ENCODE measurements around the gene NBEAL2.
A peak's percentile ranks its signal among the peaks of the same experiment; 100 is the strongest.

NBEAL2 gene

DNA sequence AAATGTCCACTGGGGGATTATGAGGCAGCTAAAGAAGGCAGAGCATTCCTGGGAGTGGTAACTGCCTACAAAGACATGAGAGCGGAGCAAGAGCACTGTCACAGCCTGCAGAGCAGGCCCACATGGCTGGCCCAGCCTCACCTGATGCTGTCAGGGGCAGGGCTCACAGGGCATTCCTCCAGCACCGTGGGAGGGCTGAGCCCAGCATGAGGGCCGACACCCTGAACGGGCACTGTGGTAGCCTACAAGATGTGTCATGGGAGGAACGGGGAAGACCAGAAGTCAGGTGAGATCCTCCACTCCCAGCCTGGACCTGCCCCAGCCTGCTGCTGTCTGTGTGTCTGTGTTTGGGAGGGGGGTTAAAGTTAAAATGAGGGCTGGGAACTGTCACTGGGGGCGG is 33.0 kb upstream of the NBEAL2 start:
- TF ChIP-seq, protein P1, sequence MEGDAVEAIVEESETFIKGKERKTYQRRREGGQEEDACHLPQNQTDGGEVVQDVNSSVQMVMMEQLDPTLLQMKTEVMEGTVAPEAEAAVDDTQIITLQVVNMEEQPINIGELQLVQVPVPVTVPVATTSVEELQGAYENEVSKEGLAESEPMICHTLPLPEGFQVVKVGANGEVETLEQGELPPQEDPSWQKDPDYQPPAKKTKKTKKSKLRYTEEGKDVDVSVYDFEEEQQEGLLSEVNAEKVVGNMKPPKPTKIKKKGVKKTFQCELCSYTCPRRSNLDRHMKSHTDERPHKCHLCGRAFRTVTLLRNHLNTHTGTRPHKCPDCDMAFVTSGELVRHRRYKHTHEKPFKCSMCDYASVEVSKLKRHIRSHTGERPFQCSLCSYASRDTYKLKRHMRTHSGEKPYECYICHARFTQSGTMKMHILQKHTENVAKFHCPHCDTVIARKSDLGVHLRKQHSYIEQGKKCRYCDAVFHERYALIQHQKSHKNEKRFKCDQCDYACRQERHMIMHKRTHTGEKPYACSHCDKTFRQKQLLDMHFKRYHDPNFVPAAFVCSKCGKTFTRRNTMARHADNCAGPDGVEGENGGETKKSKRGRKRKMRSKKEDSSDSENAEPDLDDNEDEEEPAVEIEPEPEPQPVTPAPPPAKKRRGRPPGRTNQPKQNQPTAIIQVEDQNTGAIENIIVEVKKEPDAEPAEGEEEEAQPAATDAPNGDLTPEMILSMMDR (IDR thresholded peaks at IDR 0.05; ENCODE audit: control insufficient read depth, extremely low read depth, insufficient read depth) = no peak
- H3K4me3 ChIP-seq (ENCODE audit: low read depth, low read length) = no peak overlapping the region
- DNase-seq (ENCODE audit: low read depth) = no peak

DNA sequence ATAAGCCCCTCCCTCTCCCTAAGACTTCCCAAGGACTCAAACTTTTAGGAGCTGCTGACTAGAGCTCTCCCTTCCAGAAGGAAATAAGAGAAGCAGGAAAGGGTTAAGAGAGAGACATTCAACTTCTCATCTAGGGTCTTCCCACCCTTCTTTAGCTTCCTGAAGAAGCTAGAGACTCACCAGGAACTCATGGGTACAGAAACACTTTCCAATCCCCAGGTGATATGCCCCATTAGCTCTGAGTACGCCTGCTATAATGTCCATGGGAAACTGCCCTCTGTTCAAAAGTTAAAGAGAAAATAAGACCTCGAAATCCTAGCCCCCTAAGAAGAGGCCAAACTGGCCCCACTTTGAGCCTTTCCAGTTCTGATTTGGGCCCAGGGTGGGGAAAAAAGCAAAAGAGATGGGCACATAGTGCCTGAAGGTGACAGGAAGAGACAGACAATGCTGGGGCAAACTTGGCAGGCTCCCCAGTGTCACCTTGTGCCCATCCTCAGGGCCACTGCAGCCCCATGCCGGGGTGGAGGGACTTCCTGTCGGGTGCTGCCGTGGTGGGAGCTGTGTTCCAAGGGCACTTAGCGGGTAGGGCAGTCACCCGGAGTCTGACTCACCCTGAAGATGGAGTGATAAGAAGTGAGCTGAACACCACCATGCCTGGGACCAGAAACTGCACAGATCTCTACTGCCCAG is 32.5 kb upstream of the NBEAL2 start:
- no peak for DNase-seq (ENCODE audit: low read depth)
- TF ChIP-seq, protein P1 (IDR thresholded peaks at IDR 0.05; ENCODE audit: control insufficient read depth, extremely low read depth, insufficient read depth) = no peak
- no peak overlapping the region for H3K4me3 ChIP-seq (ENCODE audit: low read depth, low read length)

DNA sequence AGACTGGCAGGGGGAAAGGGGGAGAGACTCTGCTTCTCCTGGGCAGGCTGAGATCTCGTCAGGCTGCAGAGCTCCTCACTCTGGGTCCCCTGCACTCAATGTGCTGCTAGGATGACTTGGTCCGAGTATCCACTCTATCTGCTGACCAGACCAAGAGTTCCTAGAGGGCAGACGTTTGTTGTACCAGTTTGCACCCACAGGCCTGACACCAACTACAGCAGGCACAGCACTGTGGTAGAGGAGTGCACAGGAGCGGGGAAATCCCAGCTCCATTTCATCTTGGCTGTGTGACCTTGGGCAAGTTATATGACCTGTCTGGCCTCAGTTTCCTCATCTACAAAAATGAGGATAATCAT is 31.9 kb upstream of the NBEAL2 start:
- H3K4me3 ChIP-seq (ENCODE audit: low read depth, low read length) = no peak overlapping the region
- DNase-seq (ENCODE audit: low read depth) = no peak
- TF ChIP-seq, protein P1 (IDR thresholded peaks at IDR 0.05; ENCODE audit: control insufficient read depth, extremely low read depth, insufficient read depth) = no peak

DNA sequence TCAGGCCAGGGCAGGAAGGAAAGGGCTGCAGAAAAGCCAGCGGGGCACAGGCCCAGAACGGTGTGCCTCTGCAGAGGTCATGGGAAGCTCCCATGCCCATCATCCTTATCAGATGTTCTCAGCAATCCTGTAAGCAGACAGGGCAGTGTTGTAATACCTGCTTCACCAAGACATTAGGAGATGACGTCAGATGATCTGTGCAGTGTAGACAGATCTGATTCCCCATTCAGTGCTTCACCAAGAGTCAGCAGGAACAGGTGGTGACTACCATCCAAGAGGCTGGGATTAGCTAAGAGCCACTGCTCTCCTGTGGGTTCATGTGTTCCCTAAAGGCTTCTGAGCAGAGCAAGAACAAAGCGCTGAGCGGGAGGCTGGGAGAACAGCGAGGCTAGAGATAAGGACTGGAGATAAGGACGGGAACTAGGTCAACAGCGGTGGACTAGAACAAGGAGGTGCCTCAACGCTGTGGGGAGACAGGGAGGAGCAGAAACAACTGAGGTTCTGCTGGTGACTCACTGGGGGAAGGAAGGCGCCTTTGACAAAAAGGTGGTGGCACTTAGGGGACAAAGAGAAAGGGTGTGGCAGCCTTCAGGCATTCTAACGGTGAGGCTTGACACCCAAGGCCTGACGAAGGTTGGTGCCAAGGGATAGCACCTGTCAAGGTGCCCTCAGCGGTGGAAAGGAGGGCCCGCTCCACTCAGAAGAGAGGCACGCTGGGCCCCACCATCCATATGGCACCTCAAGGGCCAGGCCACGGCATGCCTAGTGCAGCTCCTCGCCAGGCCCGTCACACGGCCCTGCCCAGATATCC is 31.3 kb upstream of the NBEAL2 start:
- no peak overlapping the region for H3K4me3 ChIP-seq (ENCODE audit: low read depth, low read length)
- DNase-seq (ENCODE audit: low read depth) = peak; percentile 71
- TF ChIP-seq, protein P1 (IDR thresholded peaks at IDR 0.05; ENCODE audit: control insufficient read depth, extremely low read depth, insufficient read depth) = no peak

DNA sequence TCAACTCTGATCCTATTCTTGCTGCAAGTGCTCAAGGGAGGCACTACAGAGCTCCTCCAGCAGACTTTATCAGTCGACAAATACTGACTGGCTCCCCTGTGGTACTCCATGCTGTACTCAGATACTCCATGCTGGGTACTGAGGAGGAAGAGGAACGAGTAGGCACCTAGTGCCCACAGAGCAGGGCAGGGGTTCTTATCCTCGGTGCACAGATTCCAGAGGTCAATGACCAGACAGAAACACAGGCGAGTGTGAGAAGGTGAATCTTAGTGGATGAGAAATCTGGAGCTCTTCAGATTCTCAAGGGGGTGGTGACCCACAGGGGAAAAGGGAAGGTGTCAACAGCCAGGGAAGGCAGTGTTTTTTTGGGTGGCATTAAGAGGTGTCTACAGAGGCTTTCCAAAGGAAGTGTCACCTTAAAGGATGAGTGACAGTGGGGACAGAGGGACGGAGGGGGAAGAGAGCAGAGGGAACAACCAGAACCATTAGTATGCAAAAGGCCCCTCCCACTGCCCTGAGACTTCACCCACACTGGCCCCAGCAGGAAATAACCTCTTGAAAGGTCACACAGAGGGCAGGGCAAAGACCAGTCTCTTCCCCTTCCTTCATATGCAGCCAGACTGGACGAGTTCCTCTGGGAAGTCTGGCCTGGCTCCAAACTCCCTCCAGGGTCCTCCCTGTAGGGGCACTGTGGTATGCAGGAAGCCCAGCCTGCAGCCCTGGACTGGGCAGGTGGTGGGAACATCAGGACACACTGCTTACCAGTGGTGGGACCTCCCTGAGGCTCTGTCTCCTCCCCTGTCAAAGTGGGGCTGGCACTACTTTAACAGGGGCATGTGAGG is 30.4 kb upstream of the NBEAL2 start:
- TF ChIP-seq, protein P1 (IDR thresholded peaks at IDR 0.05; ENCODE audit: control insufficient read depth, extremely low read depth, insufficient read depth) = no peak
- no peak for DNase-seq (ENCODE audit: low read depth)
- H3K4me3 ChIP-seq (ENCODE audit: low read depth, low read length) = no peak overlapping the region

DNA sequence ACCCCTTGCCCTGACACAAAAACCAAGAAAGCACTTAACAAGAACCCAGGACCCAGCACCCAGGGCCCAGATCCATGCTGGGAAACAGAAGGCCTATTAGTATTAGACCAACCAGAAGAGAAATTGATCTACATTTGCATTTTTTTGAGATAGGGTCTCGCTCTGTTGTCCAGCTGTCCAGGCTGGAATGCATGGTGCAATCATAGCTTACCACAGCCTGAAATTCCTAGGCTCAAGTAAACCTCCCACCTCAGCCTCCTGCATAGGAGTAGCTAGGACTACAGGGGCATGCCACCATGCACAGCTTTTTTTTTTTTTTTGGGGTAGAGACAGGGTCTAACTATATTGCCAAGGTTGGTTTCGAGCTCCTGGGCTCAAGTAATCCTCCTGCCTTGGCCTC is 29.3 kb upstream of the NBEAL2 start:
- no peak overlapping the region for H3K4me3 ChIP-seq (ENCODE audit: low read depth, low read length)
- no peak for DNase-seq (ENCODE audit: low read depth)
- TF ChIP-seq, protein P1 (IDR thresholded peaks at IDR 0.05; ENCODE audit: control insufficient read depth, extremely low read depth, insufficient read depth) = no peak

All from LNCaP clone FGC (cell line).